Erythroblast (primary cell): ENCODE measurements around the gene GABBR2.

Experiments used
- GATA1 ChIP-seq: IDR thresholded peaks from 2 replicates; pipeline ENCODE4 v1.6.1; 2011; ENCODE audit warnings: low read depth, mild to moderate bottlenecking, control low read depth, low read length, moderate library complexity
- POLR2A ChIP-seq: IDR thresholded peaks from 2 replicates; pipeline ENCODE4 v1.6.1; 2011; ENCODE audit warnings: mild to moderate bottlenecking, low read length

DNA sequence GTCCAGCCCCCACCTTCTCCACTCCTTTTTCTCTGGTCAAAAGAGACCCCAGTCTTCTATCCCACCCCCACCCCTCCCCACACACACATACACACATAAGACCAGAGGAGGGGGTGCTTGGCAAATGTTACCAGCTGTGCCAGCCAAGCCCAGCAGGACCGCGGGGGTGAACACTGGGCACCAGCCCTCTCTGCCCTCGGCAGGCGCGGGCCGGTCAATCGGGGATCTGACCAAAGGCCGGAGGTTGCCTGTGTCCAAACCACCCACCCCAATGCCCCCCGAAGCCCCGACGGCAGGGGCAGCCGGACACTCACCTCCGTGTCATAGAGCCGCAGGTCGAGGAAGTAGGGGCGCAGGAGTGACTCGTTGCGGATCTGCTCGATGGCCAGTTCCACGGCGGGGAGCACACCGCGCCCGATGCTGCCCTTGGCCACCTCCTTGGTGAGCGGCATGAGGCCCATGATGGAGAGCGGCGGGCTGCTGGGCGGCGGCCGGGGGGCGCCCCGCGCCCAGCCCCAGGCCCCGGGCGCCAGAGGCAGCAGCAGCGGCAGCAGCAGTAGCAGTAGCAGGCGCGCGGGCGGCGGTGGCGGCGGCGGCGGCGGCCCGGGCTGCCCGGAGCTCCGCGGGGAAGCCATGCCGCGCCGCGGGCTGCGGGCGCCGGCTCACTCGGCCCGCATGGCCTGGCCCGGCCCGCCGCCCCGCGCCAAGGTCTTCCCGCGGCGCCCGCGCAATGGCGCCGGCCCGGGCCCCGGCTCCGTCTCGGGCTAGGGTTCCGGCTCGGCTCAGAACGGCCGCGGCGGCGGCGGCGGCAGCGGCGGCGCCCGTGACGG lies 417 bp downstream of the GABBR2 start:
- TF ChIP-seq POLR2A (no peak), GATA1 (no peak)
